Skin of body (tissue), 2 donors: Measurements from ENCODE around the gene CPB2. TPM values are rescaled to one million over a fixed set of nuclear protein-coding genes. Genes with fewer than 3 reads are reported as not detected.

Experiments used
- DNase-seq: peaks from one replicate; lab custom pipeline; 2025; lab: John Stamatoyannopoulos, UW
- total RNA-seq: library from RNA; depleted of rRNA; stranded (reverse); fragments of >200 nt; gene quantifications from one replicate; pipeline ENCODE4 v1.2.3, GENCODE V29; 2014

CPB2 gene
- total RNA-seq, 1 donor from 2014 or later: not detected

DNA sequence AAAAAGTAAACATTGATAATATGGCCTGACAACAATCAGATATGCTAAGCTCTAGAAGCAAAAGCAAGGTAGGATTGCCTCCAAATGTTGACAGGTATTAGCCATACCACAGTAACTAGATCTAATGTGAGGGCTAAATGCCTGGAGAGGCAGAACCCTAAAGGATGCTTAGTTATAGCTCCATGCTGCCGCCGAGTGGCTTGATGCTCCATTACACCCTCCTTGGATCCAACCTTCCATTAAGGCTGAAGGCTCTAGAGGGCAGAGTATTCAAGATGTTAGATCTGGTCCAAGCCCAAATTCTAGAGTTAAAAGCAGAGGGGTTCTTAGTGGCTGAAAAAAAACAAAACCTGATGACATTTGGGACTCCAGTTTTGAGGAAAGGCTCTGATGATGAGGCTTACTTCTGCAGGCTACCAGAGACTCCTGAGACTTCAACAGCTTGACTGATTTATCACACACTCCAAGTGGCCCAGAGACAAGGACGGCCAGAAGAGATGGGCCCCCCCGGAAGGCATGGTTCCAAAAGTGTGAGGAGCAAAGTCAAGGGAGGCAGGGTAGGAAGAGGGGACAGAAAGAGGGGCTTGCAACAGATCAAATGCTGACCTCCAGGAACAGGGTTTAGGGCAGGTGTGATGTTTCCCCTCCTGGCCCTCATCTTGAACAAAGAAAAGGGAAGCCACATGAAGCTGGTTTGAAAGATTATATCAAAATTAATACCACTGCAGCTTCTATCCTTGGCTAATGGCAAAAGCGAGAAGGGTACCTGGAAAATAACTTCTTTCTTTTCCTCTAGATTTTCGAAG is 21.9 kb upstream of the CPB2 start:
- DNase-seq: peak; percentile 25

DNA sequence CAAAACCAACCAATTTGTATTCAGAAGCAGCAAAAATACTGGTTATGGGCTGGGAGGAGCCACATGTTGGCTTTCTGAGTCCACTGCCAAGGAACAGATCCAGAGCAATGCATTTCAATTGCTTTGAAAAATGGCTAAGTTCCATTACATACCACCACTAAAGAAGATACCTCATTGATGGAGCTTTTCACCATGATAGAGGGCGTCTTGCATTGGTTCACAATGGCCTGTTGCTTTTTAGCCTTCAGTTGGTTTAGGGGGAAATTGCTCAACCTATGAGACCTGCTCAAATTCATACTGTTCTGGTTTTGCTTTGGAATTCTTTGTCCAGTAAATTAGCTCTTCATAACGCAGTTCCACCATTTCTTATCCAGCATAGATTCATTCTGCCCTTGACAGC is 21.2 kb upstream of the CPB2 start:
- no peak for DNase-seq

DNA sequence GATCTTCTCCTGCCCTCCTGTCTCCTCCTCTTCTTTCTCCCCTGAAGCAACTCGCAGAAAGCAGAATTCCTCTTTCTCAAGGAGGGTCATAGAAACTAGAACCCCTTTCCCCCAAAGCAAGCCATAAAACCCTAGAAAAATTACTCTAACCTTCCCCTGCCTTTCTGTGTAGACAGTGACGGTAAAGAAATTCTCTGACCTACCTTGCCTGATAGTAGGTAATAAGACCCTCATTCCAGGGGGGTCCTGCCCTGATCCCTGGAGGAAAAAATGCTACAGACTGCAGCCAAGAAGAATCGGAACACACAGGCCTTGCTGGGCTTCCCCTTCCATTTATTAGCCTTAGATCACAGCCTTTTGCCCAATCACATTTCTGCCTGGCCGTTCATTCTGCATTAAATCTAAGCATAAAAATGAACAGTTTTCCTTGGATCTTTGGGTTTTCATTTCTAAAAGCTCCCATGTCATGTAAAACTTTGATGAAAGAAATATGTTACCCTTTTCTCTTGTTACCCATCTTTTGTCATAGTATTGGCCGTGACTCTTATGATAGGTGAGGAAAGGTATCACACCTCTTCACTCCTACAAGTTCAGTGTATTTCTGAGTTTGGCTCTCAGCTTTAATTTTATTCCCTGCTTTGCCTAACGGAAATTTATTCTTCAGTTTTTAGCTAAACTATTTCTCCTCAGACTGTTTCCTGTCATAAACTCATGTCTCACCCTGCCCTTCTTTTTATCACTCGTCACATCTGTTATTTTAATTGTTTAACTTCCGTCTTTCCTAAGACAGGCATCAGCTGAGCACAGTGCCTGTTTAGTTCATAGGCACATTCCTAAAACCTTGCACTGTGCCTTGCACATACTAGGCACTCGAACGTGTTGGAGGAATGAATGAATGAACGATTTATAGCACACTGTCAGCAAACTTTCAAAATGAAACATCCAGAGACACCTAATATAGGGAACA is 20.4 kb upstream of the CPB2 start:
- DNase-seq: no peak

DNA sequence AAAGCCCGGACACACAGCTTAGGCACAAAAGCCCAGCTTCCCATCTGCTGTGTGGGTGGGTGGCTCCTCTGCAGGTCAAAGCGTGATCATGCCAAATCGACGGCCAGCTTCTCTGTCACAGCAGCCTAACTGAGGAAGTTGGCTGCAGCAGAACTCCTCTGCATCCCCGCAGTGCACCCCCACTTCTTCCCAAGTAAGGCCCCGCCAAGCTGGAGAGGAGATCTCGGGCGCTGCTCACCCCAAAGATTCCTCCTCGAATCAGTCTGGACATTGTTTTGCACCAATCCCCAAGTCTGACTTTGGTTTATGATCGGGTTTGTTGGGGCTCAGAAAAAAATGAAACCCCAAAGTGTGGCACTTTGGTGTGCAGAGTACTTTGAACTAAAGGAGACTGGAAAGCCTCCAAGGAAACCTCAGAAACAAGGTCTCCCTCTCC is 19.7 kb upstream of the CPB2 start:
- no peak for DNase-seq

DNA sequence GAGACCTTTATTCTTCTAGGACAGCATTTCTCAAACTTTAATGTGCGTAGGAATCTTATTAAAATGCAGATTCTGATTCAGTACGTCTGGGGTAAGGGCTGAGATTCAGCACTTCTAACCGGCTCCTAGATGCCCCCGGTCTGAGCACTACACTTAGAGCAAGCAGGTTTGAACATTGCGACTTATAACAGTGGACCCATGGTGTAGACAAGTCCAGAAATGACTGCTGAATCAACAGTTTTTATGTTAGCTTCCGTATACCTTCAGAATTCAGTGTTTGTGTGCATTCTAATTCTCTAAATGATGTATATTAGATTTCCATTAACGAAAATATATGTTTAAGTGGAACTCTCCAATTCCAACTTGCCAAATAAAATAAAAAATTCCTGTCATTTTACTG is 17.5 kb upstream of the CPB2 start:
- no peak for DNase-seq

DNA sequence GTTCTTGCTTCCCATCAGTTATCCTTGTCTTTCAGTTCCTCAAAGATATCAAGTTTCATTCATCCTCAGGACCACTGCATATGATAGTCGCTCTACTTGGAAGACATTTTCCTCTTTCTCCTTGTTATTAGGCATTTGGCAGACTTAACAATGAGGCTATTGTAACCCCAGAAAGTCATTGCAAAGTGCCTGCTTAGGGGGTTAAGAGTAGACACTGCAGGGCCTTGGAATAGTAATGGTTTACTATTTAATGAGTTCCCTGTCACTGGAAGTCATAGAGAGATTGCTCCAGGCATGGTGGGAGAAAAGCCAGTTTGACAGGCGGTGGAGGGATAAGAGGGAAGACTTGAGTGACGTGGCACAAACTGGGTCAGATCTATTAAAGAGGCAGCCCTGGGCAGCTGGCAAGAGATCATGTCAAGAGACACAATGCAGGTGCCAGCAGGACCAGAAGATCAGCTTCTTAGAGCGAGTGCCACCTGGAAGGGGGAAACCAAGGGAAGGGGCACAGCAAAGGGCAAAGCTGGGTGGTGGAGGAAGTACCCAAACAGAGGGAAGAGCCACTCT is 16.8 kb upstream of the CPB2 start:
- DNase-seq: no peak

DNA sequence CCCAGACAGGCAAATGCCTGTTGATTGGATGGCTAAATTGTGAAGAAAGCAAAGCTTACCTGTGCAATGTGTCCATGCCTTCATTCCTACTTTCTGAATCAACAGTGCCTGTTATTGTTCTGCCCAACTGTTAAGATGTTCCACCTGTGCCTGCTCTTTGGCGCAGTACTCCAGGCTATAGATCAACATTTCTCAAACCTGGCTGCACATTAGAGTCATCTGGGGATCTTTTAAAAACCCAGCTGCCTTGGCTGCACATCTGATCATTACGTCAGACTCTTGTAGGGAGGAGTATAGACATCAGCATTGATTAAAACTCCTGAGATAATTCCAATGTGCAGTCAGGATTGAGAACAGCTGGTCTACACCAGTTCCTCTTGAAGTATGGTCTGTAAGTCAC is 16.2 kb upstream of the CPB2 start:
- DNase-seq: no peak

DNA sequence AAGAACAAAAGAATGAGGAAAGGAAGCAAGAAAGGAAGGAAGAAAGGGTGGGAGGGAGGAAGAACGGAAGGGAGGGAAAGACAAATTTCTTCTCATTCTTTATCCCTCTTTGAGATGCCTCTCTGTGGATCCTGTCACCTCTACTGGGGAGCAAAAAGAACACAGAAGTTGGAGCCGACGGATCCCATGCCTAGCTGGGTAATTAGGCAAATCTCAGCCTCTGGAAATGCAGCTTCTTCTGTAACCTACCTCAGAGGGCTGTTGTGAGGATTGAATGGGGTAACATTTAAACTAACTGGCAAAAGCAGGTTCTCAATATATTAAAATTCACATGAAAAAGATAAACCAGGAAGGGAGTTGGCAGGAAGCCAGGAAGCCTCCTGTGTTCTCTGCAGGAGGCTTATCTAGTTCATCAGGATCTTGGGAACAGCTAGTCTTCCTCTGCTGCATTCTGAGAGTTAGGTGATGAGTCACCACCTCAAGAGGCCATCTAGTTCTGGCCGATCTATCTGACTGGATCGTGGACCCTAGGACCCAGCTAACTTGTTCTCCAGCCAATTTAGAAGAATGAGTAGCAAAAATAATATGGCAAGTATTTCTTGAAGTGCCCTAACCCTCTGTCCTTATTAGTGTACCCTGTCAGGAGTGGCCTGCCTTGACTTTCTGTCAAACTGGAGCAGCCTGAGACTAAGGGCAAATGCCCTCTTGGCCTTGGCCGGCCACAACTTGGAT is 15.2 kb upstream of the CPB2 start:
- no peak for DNase-seq

DNA sequence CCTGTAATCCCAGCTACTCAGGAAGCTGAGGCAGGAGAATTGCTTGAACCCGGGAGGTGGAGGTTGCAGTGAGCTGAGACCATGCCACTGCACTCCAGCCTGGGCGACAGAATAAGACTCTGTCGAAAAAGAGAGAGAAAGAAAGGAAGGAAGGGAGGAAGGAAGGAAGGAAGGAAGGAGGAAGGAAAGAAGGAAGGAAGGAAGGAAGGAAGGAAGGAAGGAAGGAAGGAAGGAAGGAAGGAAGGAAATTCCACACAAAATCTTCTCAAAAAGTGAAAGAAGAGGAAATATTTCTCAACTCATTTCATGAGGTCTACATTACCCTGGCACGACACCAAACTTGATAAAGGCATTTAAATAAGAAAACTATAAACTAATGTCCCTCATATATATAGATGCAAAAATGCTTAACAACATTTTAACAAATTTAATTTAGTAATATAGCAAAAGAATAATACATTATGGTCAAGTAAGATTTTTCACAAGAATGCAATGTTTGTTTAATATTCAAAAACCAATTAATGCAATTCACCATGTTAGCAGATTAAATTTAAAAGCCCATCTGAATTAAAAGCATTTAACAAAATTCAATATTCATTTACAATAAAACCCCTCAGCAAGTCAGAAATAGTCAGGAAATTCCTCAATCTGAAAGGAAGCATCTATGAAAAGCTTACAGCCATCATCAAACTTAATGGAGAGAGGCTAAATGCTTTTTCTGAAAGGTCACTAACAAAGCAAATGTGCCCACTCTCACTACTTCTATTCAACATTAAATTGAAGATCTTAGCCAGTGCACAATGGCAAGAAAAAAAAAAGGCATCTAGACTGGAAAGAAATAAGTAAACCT is 12.0 kb upstream of the CPB2 start:
- DNase-seq: no peak

DNA sequence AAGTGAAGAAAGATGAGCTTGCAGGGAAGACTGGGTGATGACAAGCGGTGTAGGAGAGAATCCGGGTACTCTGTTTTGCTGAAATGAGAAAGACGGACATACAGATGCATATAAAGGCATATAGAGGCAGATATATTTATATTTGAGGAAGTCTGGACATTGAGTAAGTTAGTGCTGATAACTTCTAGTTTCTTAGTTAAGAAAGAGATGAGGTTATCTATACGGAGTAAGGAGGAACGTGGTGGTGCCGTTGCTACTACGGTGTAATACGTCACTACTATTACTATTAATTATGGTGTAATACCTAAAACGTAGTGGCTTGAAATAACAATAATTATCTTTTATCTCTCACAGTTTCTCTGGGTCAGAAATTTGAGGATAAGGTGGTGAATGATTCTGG is 9.8 kb upstream of the CPB2 start:
- DNase-seq: no peak

DNA sequence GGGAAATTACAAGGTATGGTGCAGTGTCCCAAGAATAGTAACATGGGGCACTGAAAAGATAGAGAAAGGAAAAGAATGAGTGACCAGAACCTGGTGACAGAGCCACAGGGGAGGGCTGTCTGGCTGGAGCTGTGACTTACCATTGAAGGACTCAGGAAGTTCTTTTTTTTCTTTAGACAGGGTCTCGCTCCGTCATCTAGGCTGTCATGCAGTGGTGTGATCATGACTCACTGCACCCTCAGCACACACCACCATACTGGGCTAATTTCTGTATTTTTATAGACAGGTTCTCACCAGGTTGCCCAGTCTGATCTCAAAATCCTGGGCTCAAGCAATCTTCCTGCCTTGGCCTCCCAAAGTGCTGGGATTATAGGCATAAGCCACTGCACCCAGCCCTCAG is 8.8 kb upstream of the CPB2 start:
- no peak for DNase-seq

DNA sequence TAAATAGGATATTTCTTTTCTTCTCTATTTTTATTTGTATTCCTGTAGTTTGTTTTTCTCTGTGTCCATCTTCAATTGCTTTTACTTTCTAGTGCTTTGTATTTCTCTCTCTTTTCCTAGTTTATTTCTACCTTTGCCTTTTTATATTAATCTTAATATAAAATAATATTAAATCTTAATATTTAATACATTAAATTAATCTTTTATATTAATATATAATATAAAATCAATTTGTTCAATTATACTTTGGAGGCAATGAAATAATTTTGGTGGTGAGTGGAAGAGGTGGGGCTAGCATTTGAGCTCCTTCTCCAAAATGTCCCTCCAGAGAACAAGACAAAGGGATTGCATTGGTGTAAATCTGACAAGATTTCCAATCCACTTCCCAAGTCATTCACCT is 6.3 kb upstream of the CPB2 start:
- DNase-seq: no peak

DNA sequence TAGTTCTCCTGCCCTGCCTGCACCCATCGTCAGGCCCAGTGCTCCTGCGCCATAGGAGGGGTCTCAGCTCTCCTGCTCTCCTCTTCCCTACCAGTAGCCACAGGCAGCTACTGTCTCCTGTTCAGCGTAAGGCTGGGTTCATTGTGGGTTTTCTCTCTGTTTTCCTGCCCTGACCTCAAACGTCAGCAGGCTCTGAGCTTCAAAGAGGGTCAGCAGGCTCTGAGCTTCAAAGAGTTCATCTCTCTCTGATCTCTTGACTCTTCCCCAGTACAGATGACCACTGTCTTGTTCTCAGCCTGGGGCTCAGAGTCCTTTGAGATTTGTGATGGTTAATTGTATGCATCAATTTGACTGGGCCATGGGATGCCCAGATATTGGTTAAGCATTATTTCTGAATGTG is 4.6 kb upstream of the CPB2 start:
- no peak for DNase-seq

DNA sequence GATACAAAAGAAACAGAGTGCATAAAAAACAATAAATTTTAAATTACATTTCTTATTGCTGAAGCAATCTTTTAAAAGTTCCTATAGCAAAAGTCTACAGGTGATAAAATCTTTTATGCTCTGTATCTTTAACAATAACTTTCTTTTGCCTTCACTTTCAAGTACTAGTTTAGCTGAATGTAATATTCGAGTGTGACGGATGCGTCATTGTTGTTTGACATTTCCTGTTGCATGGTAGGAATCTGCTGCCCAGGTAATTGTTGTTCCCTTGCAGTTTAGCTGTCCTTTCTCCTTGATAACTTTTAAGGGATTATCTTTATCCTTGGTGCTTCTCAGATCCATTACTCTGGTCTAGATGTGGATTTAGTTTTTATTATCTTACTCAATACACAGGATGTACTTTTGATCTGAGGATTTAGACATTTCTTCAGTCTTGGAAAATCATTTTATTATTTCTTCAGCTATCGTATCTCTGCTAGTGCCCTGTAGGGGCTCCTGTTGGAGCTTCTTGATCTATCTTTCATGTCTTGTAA is 2.1 kb upstream of the CPB2 start:
- DNase-seq: no peak

DNA sequence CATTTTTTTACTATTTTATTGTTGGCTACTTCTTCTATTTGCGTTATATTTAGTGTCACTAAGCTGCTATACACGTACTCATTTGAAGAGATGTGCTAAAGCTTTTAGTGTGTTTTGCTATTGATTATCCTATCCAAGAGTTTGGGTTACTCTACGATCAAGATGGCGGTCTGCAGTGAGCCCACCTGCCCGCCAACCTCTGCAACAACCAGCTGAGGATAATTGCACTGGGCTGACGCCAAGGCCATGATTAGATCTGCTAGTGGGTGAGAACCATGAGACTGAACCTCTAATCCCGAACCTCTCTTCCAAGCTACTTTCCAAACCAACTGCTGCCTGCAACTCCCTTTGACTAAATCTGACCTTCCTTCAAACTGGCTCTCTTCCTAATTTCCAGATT is 1.8 kb downstream of the CPB2 start:
- DNase-seq: no peak

DNA sequence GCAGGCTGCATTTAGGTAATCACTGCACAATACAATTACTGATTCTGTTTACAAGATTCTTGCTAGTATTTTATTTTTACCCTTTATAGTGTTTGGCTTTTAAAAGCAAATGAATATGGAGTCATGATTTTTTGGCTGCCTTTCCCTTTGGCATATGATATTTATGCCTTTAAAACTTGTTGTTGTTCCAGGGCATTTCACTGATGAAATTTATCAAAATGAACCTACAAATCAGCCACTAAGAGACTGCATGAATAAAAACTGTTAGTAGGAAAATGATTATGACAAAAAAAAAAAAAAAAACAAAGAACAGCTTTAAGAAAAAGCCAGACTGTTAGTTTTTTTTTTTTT is 2.6 kb downstream of the CPB2 start:
- no peak for DNase-seq

DNA sequence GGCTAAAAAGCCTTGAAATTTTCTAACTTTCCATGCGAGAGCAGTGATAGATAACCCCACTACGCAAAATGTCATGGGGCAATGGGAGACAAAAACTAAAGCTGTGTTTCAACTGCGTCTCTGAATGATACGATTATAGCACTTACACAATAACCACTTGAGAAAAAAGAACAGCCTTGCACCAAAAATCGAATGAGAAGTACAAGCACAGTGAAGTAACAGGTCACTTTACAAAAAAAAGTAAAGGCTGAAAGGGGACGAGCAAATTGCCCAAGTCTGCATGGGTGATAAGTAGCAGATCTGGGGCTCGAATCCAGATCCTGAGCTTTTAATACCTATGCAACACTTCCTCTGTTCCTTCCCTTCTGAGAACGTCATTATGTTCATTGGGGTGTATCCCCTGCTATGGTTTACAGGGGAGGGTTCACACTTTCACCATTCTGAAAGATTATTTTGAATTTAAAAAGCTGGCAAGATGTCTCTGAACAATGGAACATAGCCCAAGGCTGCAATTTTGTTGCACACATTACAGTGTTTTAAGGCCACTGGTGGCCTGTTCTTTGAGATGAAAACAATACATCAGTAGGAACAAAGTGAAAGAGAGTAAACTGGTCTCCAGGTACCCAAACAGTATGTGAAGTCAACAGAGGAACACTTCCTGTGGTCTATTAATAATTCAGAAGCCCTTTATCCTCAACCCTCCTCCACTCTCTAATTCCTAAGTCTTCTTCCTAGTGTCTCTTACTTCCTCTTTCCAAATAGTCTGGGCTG is 3.2 kb downstream of the CPB2 start:
- DNase-seq: no peak

DNA sequence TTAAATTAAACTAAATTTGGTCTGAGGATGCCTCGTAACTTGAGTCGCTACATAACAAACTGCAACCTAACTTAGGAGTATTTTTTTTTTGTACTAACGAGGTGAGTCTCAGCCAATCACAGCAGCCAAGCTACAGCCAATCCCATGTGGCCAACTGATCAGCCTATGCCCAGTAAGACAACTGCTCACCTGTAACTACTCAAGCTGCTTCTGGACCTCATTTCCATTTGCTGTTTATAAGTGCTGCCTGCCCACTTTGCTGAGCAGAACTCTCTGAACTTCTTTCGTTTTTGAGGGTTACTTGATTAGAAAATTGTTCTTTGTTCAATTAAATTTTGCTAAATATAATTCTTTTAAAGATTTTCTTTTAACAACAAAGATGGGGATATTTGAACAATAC is 3.8 kb downstream of the CPB2 start:
- no peak for DNase-seq

DNA sequence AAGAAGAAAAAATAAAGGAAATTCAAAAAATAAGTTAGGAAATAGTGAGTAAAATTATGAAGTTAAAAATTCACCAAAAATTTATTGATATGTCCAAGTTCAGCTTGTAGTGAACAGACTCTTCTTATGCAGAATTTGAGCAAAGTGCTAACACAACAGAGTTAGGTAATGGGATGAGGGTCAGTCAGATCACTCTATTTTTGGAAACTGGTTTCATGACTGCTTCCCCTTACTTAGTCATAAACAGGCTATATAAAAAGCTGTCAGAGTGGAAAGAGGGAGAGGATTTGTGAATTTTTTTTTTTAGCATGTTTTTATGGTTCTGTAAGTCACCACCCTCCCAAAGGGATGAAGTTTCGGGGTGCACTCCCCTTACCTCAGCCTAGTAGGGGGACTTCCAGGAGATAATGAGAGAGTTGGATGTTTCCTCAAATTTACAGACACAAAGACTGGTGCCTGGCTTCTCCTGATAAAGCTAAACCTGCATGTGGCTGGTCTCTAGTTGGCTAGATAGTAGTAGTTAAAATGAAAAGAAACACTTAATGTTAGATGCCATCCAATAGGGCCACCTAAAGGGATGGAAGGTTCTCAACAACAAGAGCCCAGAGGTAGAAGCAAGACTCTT is 4.5 kb downstream of the CPB2 start:
- DNase-seq: no peak
